GM12878 (cell line): ENCODE measurements around the gene CP.

Source experiments
- CBX3 ChIP-seq: fragments of 200-600 bp; sonication (generic); IDR thresholded peaks from 2 replicates; pipeline ENCODE4 v1.6.1; 2016; ENCODE audit warnings: low read depth, borderline replicate concordance
- CHD4 ChIP-seq: fragments of 200-600 bp; sonication (generic); IDR thresholded peaks from 2 replicates; pipeline ENCODE4 v1.6.1; 2016; ENCODE audit warnings: mild to moderate bottlenecking
- CREB1 ChIP-seq: IDR thresholded peaks from 2 replicates; pipeline ENCODE4 v1.6.1; 2012; ENCODE audit warnings: low read depth, mild to moderate bottlenecking, inconsistent platforms
- CTCF ChIP-seq, 3 experiments: IDR thresholded peaks in 2 of 3; conservative IDR thresholded peaks in 1 of 3; 2 replicates each; pipeline ENCODE4 v1.5.1; 2011; ENCODE audit warnings: low read depth in 3 of 3, low read length in 3 of 3, mild to moderate bottlenecking in 3 of 3, control low read depth in 2 of 3, moderate library complexity in 2 of 3, inconsistent platforms in 1 of 3, mixed read lengths in 1 of 3; ENCODE audit not compliant: control insufficient read depth in 2 of 3, insufficient read depth in 1 of 3; ENCODE audit errors: extremely low read depth in 1 of 3
- EP300 ChIP-seq, 2 experiments: fragments of 150-350 bp in 1 of 2; IDR thresholded peaks; 2 replicates each; pipeline ENCODE4 v1.6.1; 2011 to 2012; ENCODE audit warnings: low read depth in 2 of 2, low read length in 2 of 2, borderline replicate concordance in 1 of 2, improper control_type of control experiment in 1 of 2, inconsistent platforms in 1 of 2; ENCODE audit not compliant: control insufficient read depth in 1 of 2
- FOS ChIP-seq: IDR thresholded peaks from 3 replicates; pipeline ENCODE4 v1.6.1; 2011; ENCODE audit warnings: borderline replicate concordance; ENCODE audit not compliant: insufficient read length; ENCODE audit errors: extremely low read depth
- NFIC ChIP-seq: IDR thresholded peaks from 2 replicates; pipeline ENCODE4 v1.6.1; 2012; ENCODE audit warnings: low read depth, mild to moderate bottlenecking, inconsistent platforms, low read length, moderate library complexity
- RAD21 ChIP-seq: IDR thresholded peaks from 2 replicates; pipeline ENCODE4 v1.6.1; 2011; ENCODE audit warnings: mild to moderate bottlenecking, low read depth, low read length, moderate library complexity; ENCODE audit not compliant: insufficient read depth
- SMC3 ChIP-seq: IDR thresholded peaks from 2 replicates; pipeline ENCODE4 v1.6.1; 2011; ENCODE audit warnings: low read length, improper control_type of control experiment, borderline replicate concordance
- SUZ12 ChIP-seq: fragments of 200-600 bp; sonication (generic); IDR thresholded peaks from one replicate; pipeline ENCODE4 v1.6.1; 2018; ENCODE audit warnings: antibody characterized with exemption, mild to moderate bottlenecking; ENCODE audit not compliant: unreplicated experiment
- USF2 ChIP-seq: IDR thresholded peaks from 2 replicates; pipeline ENCODE4 v1.6.1; 2011; ENCODE audit warnings: low read depth, low read length, improper control_type of control experiment, borderline replicate concordance
- YY1 ChIP-seq: IDR thresholded peaks from 2 replicates; pipeline ENCODE4 v1.6.1; 2011; ENCODE audit warnings: low read depth, mild to moderate bottlenecking, low read length
- ZSCAN29 ChIP-seq: fragments of 450-650 bp; IDR thresholded peaks from 2 replicates; pipeline ENCODE4 v1.6.1; 2017; ENCODE audit warnings: mild to moderate bottlenecking, moderate library complexity

GRCh38 chr3:149145974-149146373 is 75.7 kb downstream of the CP start:
- no peak for TF ChIP-seq CTCF (IDR thresholded peaks at IDR 0.05 in 2 of 3, conservative IDR thresholded peaks at IDR 0.05 in 1 of 3; ENCODE audit: control insufficient read depth in 2 of 3, extremely low read depth in 1 of 3, insufficient read depth in 1 of 3, low read depth in 3 of 3, low read length in 3 of 3)
- TF ChIP-seq CBX3, result no peak
- no peak for TF ChIP-seq SMC3
- no peak for TF ChIP-seq USF2
- TF ChIP-seq SUZ12, result no peak
- no peak for TF ChIP-seq NFIC
- no peak for TF ChIP-seq RAD21
- no peak for TF ChIP-seq CREB1
- no peak for TF ChIP-seq YY1
- no peak for TF ChIP-seq EP300 (IDR thresholded peaks at IDR 0.05; ENCODE audit: borderline replicate concordance in 1 of 2, control insufficient read depth in 1 of 2, low read depth in 2 of 2, low read length in 2 of 2)
- no peak for TF ChIP-seq ZSCAN29
- TF ChIP-seq CHD4, result no peak
- TF ChIP-seq FOS, result no peak
